OCI-LY3 (cell line): ENCODE data around the gene DNAI2.

Experiments used
- EZH2phosphoT487 ChIP-seq: fragments of 200-600 bp; shearing (Covaris generic); IDR thresholded peaks from 2 replicates; pipeline ENCODE4 v1.6.1; 2018; ENCODE audit warnings: antibody characterized with exemption, mixed run types, low read depth
- TF ChIP-seq, protein P1 (sequence below): fragments of 200-600, 300-600 bp; sonication (generic); IDR thresholded peaks from 2 replicates; pipeline ENCODE4 v1.5.1; 2014; ENCODE audit warnings: antibody characterized with exemption, low read length, low read depth

DNA sequence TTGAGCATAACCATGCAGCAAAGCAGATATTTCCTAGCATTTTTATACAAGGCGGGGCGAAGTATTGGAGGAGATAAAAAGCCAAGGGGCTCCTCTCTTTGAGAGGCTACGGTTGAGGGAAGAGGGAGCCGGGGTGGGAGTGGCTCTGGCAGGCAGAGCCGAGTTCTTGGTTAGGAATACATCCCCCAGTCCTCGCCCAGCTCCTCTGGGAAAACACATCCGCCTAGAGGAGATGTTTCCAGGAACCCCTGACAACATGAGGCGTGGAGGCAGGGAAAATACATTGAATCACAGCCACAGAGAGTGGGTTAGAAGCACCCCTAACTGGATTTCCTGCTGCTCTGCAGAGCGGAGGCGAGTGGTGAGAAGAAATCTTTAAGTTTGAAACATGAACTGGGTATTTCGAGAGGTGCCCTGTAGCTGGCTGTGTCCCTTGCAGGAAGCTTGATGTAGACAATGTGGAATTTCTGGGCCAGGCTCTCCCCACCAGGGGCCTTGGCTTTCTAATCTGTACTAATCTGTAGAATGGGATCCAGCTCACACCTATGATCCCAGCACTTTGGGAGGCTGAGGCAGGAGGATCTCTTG, 33.3 kb upstream of the DNAI2 start:
- TF ChIP-seq, protein P1, sequence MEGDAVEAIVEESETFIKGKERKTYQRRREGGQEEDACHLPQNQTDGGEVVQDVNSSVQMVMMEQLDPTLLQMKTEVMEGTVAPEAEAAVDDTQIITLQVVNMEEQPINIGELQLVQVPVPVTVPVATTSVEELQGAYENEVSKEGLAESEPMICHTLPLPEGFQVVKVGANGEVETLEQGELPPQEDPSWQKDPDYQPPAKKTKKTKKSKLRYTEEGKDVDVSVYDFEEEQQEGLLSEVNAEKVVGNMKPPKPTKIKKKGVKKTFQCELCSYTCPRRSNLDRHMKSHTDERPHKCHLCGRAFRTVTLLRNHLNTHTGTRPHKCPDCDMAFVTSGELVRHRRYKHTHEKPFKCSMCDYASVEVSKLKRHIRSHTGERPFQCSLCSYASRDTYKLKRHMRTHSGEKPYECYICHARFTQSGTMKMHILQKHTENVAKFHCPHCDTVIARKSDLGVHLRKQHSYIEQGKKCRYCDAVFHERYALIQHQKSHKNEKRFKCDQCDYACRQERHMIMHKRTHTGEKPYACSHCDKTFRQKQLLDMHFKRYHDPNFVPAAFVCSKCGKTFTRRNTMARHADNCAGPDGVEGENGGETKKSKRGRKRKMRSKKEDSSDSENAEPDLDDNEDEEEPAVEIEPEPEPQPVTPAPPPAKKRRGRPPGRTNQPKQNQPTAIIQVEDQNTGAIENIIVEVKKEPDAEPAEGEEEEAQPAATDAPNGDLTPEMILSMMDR, result no peak
- no peak for TF ChIP-seq EZH2phosphoT487
